Parathyroid adenoma (tissue), 2 donors: Measurements from ENCODE around the gene PLCG1.

ENCODE experiments used
- H2AFZ ChIP-seq: fragments of 300-600 bp; sonication (generic); one replicate; pipeline ENCODE4 v1.7.0; 2017; ENCODE audit warnings: antibody characterized with exemption, mild to moderate bottlenecking
- H3K27ac ChIP-seq: fragments of 300-600 bp; sonication (generic); one replicate; pipeline ENCODE4 v1.7.0; 2017
- H3K27me3 ChIP-seq: fragments of 300-600 bp; sonication (generic); one replicate; pipeline ENCODE4 v1.7.0; 2017; ENCODE audit warnings: low read length; ENCODE audit not compliant: control insufficient read depth, insufficient read depth
- H3K36me3 ChIP-seq: fragments of 300-600 bp; sonication (generic); one replicate; pipeline ENCODE4 v1.7.0; 2017; ENCODE audit warnings: low read length; ENCODE audit not compliant: control insufficient read depth, insufficient read depth
- H3K4me1 ChIP-seq: fragments of 300-600 bp; sonication (generic); one replicate; pipeline ENCODE4 v1.7.0; 2017; ENCODE audit warnings: control low read depth
- H3K4me2 ChIP-seq: fragments of 300-600 bp; sonication (generic); one replicate; pipeline ENCODE4 v1.7.0; 2017; ENCODE audit warnings: low read length
- H3K4me3 ChIP-seq: fragments of 300-600 bp; sonication (generic); one replicate; pipeline ENCODE4 v1.7.0; 2017; ENCODE audit warnings: low read depth, low read length
- H3K79me2 ChIP-seq: fragments of 300-600 bp; sonication (generic); one replicate; pipeline ENCODE4 v1.7.0; 2017; ENCODE audit warnings: control low read depth
- H3K9ac ChIP-seq: fragments of 300-600 bp; sonication (generic); one replicate; pipeline ENCODE4 v1.7.0; 2017; ENCODE audit warnings: mild to moderate bottlenecking
- H3K9me3 ChIP-seq: fragments of 300-600 bp; sonication (generic); one replicate; pipeline ENCODE4 v1.7.0; 2017; ENCODE audit warnings: low read length; ENCODE audit not compliant: control insufficient read depth
- TF ChIP-seq, protein P1 (sequence below): fragments of 300-600 bp; sonication (generic); IDR thresholded peaks from one replicate; pipeline ENCODE4 v1.7.0; 2017; ENCODE audit warnings: antibody characterized with exemption, mild to moderate bottlenecking
- donor health status: primary hyperparathyroidism.

Gene PLCG1

DNA sequence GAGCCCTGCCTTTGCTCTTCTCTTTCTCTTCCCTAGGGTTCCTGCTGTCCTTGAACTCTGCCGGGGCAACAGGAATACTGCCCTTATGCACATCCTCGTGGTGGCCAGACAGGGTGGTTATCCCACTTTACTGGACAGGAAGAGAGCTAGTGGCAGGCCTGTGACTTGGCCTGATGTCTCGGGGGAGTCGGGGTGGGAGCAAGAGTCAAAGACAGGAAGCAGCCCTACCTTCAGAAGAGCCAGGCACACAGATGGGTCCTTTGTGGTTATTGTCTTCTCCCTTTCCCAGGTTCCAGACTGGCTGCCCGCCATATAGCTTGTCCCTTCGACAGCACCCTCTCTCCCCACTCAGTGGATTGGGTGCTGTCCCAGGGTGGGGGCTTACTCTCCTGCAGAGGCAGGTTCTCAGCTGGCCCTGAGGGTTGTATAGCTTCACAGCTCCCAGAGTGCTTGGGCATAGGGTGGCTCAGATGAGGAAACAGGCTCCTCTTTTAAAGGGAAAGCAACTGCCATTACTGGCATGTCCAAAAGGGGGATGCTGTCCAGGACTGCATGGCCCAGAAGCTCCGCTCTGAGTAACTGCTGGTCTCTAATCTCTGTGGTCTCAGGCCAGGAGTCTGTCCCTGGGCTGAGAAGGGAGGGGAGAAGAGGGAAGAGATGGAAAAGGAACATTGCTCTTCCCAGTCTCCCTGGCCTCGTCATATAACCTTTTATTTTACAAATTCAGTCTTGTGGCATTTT, 17.3 kb downstream of the PLCG1 start:
- Histone ChIP-seq H3K9ac (no peak overlapping the region), H3K9me3 (no peaks in the 10 kb centered on the region), H3K36me3 (no peaks in the 10 kb centered on the region), H3K4me3 (no peak overlapping the region), H3K79me2 (peaks cover 65% of the 10 kb centered on the region), H3K27me3 (no peaks in the 10 kb centered on the region), H3K27ac (peak overlapping the region; percentile 34), H2AFZ (no peak overlapping the region), H3K4me2 (no peak overlapping the region), H3K4me1 (peaks cover 27% of the 10 kb centered on the region)
- TF ChIP-seq, protein P1, sequence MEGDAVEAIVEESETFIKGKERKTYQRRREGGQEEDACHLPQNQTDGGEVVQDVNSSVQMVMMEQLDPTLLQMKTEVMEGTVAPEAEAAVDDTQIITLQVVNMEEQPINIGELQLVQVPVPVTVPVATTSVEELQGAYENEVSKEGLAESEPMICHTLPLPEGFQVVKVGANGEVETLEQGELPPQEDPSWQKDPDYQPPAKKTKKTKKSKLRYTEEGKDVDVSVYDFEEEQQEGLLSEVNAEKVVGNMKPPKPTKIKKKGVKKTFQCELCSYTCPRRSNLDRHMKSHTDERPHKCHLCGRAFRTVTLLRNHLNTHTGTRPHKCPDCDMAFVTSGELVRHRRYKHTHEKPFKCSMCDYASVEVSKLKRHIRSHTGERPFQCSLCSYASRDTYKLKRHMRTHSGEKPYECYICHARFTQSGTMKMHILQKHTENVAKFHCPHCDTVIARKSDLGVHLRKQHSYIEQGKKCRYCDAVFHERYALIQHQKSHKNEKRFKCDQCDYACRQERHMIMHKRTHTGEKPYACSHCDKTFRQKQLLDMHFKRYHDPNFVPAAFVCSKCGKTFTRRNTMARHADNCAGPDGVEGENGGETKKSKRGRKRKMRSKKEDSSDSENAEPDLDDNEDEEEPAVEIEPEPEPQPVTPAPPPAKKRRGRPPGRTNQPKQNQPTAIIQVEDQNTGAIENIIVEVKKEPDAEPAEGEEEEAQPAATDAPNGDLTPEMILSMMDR: no peak

DNA sequence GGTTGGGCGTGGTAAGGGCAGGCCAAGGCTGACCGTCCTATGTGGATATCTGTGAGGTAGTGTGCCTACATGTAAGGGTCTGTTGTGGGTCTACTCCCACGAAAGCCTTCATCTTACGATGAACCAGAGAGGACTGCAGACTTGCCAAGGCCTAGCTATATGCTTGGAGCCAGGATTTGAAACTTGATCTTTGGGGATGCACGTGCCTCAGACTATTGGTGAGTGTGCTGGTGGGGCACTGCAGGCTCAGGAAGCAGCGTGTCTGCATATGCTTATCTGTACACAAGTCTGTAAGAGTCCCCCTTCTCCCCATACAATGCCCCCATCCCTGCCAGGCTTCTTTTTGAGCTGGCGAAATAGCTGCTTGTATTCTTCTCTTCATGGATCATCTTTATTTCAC, 17.9 kb downstream of the PLCG1 start:
- Histone ChIP-seq H3K79me2 (peaks cover 60% of the 10 kb centered on the region), H2AFZ (no peak overlapping the region), H3K36me3 (no peaks in the 10 kb centered on the region), H3K4me2 (no peak overlapping the region), H3K4me3 (no peak overlapping the region), H3K9ac (no peak overlapping the region), H3K4me1 (peaks cover 33% of the 10 kb centered on the region), H3K9me3 (no peaks in the 10 kb centered on the region), H3K27me3 (no peaks in the 10 kb centered on the region), H3K27ac (peak overlapping the region; percentile 11)
- TF ChIP-seq, protein P1: no peak

DNA sequence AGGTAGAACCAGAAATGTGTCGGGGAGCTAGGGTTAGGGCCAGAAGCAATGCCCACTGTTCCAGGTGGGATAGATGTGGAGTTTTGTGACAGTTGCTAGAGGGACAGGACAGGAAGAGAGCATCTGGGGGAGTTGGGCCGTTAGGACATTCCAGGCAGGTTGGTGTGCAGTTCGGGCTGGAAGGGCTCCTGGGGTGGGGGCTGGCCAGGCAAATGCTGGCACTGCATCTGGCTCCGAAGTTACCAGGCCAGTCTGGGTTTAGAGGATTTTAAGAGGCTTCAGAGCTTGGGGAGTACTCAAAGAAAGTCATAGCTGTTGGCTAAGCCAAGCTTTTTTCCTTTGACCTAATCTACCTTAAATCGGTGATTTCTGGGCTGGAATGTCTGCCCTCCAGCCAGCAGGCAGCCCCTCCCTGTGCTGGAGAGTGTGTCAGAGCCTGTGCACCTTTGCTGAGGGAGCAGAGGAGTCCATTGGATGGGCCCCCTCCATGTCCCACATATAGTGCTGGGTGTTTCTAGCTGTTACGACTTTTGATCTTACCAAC, 20.8 kb downstream of the PLCG1 start:
- Histone ChIP-seq H3K27me3 (no peaks in the 10 kb centered on the region), H3K9me3 (no peaks in the 10 kb centered on the region), H3K4me3 (no peak overlapping the region), H3K4me2 (no peak overlapping the region), H3K27ac (no peak overlapping the region), H3K4me1 (peaks cover 36% of the 10 kb centered on the region), H3K79me2 (peaks cover 40% of the 10 kb centered on the region), H2AFZ (no peak overlapping the region), H3K36me3 (no peaks in the 10 kb centered on the region), H3K9ac (no peak overlapping the region)
- TF ChIP-seq, protein P1: no peak

DNA sequence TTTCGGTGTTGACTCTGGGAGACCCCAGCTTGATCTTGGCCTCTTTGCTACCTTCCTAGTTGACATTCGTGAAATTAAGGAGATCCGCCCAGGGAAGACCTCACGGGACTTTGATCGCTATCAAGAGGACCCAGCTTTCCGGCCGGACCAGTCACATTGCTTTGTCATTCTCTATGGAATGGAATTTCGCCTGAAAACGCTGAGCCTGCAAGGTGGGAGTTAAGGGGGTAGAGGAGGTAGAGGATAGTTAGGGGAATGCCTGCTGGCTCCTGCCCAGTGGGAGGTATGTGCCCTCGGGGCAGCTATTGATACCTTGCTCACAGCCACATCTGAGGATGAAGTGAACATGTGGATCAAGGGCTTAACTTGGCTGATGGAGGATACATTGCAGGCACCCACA, 22.2 kb downstream of the PLCG1 start:
- Histone ChIP-seq H3K79me2 (peaks cover 29% of the 10 kb centered on the region), H3K4me3 (no peak overlapping the region), H3K4me1 (peaks cover 36% of the 10 kb centered on the region), H3K27ac (peak overlapping the region; percentile 39), H3K9me3 (no peaks in the 10 kb centered on the region), H3K36me3 (no peaks in the 10 kb centered on the region), H3K27me3 (no peaks in the 10 kb centered on the region), H3K4me2 (peak overlapping the region; percentile 45), H3K9ac (no peak overlapping the region), H2AFZ (no peak overlapping the region)
- TF ChIP-seq, protein P1: no peak

DNA sequence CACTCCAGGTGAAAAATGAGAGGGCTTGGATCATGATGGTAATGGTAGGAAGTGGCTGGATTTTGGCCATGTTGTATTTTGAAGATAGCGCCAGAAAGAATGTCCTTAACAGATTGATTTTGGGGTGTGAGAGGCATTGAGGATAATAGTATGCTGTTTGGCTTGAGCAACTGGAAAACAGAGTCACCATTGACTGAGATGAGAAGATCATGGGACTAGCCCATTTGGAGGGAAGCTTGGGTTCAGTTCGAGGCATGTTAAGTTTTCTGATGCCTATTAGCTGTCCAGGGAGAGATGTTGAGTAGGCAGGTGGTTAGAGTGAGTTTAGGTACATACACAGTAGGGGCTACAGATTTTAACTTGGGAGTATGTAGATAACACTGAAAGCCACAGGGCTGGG, 23.3 kb downstream of the PLCG1 start:
- no peak overlapping the region for H2AFZ ChIP-seq
- H3K4me2 ChIP-seq: no peak overlapping the region
- H3K36me3 ChIP-seq: no peaks in the 10 kb centered on the region
- peaks cover 19% of the 10 kb centered on the region for H3K79me2 ChIP-seq
- no peaks in the 10 kb centered on the region for H3K9me3 ChIP-seq
- H3K4me3 ChIP-seq: no peak overlapping the region
- peaks cover 24% of the 10 kb centered on the region for H3K4me1 ChIP-seq
- no peaks in the 10 kb centered on the region for H3K27me3 ChIP-seq
- no peak overlapping the region for H3K27ac ChIP-seq
- TF ChIP-seq, protein P1: no peak
- H3K9ac ChIP-seq: no peak overlapping the region
